GF-D8 (cell line): ENCODE data around the gene OR6C68.
"Not testable (repeated sequence)": the region's sequence is repeated elsewhere in the genome, so short reads cannot be mapped to it uniquely, and the experiment has no call there.

Experiments used
- DNase-seq: peaks from one replicate; lab custom pipeline; 2025; lab: John Stamatoyannopoulos, UW

The OR6C68 gene

DNA sequence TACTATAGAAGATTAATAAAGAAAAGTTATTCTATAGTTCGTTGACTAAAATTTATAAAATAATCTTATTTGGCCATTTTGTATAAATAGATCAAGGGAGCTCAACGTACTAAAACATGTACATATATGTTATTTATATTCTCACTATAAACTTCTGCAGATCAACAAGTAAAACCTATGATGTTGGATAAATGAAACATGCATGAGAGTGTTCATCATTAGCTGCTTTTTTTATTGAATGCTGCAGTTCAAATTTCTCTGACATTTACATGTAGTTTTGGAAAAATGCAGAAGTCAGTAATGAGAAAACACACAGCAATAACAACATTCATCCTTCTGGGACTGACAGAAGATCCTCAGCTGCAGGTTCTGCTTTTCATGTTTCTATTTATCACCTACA is at the start of gene OR6C68:
OR6C68 (plus strand) TSS at position 301 of the 400 bp plus-strand sequence; CDS start at position 301, 0 bp downstream.
- DNase-seq = no peak

DNA sequence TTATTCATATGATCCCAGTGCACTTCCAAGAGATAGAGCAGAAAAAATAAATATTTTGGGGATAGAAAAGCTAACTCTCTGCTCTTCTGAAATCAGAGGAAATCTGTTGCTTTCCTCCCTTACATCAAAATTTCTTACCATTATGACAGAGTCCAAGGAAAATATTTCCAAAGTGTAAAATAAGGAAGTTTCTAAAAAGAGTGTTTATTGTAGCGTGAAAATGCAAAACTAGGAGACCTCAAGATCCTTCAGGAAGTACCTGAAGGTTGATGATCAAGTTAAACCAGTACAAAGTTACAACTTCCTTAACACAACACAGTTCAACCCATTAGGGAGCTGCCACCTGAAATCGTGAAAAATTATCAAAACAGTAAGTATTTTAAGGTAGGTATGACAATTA is 48.4 kb upstream of the OR6C68 start, which contains the start of gene OR6C2:
OR6C2 (plus strand) TSS at position 301 of the 400 bp plus-strand sequence. CDS start 8,138 bp downstream, outside the sequence.
- no peak for DNase-seq

DNA sequence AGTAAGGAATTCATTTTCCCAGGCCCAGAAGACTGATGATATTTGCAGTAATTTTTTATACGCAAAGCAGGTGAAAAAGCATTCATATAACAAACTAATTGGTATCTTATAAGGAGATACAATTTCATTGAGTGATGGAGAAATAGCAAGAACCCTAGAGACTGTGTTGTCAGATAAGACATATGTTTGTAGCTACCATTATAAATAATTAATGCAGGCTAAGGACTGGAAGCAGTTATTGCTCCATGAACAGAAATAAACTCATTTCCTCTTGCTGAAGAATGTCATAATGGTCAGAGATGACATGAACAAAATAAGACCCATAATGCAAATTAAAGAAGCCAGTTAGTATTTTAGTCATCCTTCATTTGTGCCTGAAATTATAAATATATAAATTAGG is 46.8 kb upstream of the OR6C68 start:
- no peak for DNase-seq

DNA sequence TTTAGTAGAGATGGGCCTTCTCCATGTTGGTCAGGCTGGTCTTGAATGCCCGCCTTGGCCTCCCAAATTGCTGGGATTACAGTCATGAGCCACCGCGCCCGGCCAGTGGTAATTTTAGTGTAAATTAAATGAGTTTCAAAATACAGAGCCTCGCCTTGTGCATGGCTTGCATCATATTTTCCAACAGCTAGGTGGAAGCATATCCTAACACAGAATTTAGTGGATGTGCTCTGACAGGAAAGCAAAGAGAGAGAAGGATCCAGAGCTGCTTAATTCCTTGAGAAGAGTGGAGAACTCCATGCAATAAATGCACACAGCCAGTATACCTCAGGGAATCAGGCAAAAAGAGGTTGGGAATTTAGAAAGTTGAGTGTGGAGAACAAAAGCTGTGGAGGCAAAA is 45.9 kb upstream of the OR6C68 start:
- no peak for DNase-seq

DNA sequence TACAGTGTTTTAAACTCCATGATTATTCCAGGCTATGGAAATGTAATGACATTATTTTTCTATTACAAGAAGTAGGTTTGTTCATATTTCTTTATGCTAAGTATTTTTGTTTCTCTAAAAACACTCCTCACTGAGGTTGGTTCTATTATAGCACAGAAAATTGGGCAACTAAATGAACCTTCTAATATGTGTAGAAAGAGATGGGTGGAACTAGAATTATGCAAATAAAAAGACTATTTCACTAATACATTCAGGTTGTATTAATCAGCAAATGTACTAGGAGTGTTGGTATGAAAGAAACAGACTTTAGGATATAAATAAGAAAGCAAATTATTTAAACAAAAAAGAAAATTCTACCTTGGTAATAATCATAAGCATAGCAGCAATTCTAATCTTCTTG is 43.4 kb upstream of the OR6C68 start:
- DNase-seq = no peak

DNA sequence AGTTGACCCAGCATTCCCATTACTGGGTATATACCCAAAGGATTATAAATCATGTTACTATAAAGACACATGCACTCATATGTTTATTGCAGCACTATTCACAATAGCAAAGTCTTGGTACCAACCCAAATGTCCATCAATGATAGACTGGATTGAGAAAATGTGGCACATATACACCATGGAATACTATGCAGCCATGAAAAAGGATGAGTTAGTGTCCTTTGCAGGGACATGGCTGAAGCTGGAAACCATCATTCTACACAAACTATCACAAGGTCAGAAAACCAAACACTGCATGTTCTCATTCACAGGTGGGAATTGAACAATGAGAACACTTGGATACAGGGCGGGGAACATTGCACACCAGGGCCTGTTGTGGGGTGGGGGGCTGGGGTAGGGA is 27.3 kb upstream of the OR6C68 start:
- not testable (repeated sequence) for DNase-seq

DNA sequence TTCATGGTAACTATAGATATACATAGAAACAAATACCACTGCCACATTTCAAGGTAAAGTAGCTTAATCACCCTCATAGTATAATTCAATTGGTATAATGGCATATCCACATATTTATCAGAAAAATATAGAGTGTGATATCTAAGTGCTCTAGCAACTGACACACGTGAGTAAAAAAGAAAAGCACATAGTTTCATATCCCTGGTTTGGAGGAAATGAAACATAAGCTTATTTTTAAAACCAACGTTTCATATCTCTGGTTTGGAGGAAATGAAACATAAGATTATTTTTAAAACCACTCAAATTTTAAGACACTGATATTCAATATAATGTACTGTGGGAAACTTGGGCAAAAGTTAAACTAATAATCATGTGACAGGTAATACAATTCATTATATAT is 24.3 kb upstream of the OR6C68 start:
- no peak for DNase-seq

DNA sequence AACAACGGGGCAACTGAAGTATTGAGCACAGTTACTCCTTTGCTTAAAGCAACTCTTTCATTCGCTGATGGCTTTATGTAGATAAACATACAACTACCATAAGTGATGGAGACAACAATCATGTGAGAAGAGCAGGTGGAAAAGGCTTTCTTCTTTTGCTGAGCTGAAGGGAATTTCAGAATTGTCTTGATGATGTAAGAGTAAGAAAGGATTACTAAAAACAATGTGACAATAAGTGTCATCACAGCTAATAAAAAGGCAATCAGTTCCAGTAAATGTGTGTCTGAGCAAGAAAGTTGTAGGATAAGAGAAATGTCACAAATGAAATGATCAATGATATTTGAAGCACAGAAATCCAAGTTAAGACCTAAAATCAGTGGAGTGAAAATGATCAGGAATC is 22.9 kb upstream of the OR6C68 start:
- no peak for DNase-seq

DNA sequence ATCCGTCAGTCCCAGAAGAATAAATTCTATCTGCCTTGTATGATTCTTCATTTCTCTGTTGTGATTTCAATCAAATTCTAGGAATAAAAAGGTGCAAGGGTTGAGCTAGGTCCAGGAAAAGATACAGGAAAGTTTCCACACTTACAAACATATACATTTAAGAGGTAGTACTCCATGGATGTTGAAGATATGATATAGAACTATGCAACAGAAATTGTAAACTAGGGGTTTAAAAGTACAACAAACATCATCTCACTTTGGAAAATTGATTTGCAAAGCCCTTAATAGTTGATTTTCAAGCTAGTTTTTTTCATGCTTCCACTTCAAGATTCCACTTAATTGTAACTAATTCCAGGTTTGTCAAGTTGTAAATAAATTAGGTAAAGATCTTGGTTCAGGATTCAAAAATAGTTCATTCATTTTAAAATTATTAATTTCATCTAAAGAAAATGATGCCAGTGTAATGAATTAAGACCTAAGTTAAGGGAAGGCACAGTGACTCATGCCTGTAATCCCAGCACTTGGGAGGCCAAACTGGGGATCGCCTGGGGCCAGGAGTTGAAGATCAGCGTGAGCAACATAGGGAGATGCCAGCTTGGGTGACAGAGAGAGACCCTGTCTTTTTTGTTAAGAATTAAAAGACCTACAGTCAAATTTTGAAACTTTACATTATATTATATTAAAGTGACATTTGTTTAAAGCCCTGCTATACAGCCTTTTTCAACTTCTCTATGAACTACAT is 21.9 kb upstream of the OR6C68 start, which contains the start of gene OR6C70:
OR6C70 (minus strand) TSS at position 51 of the 742 bp plus-strand sequence; CDS start at position 51, 0 bp downstream.
- no peak for DNase-seq

DNA sequence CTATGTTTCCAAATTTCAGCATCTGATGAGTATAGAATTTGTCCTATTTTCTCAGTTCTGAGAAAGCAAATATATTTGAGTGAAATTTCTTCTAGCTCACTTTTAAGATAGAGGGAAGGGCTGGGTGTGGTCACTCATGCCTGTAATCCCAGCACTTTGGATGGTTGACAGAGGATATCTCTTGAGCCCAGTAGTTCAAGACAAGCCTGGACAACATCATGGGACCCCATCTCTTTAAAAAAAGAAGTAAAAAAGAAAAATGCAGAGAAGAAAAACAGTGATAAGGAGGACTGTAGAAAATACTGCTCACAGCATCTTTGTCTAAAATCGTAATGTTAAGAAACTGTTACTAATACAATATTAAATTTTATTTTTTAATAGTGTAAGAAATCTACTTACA is 19.9 kb upstream of the OR6C68 start:
- DNase-seq = no peak

DNA sequence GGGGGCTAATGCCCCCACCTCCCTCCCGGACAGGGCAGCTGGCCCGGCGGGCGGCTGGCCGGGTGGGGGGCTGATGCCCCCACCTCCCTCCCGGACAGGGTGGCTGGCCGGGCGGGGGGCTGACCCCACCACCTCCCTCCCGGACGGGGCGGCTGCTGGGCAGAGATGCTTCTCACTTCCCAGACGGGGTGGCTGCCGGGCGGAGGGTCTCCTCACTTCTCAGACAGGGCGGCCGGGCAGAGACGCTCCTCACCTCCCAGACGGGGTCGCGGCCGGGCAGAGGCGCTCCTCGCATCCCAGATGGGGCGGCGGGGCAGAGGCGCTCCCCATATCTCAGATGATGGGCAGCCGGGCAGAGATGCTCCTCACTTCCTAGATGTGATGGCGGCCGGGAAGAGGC is 13.0 kb upstream of the OR6C68 start:
- not testable (repeated sequence) for DNase-seq

DNA sequence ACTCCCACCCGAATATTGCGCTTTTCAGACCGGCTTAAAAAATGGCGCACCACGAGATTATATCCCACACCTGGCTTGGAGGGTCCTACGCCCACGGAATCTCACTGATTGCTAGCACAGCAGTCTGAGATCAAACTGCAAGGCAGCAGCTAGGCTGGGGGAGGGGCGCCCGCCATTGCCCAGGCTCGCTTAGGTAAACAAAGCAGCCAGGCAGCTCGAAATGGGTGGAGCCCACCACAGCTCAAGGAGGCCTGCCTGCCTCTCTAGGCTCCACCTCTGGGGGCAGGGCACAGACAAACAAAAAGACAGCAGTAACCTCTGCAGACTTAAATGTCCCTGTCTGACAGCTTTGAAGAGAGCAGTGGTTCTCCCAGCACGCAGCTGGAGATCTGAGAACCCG is 7.9 kb upstream of the OR6C68 start:
- DNase-seq = not testable (repeated sequence)

DNA sequence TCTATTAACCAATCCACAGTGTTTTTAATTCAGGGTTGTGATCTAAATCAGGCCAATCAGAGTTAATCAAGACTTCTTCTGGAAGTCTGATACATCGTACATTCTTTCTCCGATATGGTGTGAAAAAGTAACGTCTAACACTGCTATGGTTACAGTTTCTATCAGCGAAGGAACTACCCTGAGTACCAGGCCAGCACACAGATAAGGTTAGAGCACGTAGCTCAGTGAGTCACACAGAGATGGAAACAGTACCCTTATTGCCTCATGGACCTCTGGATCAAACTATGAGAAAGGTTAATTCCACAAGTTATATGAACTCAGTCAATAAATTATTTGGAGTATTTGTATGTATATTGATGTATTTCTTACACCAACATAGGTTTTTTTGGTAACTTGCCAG is 3.3 kb downstream of the OR6C68 start:
- DNase-seq = no peak

DNA sequence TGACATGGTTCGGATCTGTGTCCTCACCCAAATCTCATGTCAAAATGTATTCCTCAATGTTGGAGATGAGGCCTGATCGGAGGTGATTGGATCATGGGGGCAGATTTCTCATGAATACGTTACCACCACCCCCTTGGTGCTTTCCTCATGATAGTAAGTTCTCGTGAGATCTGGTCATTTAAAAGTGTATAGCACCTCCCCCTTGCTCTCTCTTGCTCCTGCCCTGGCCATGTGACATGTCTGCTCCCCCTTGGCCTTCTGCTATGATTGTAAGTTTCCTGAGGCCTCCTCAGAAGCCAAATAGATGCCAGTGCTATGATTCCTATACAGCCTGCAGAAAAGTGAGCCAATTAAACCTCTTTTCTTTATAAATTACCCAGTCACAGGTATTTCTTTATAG is 7.1 kb downstream of the OR6C68 start:
- DNase-seq = no peak

DNA sequence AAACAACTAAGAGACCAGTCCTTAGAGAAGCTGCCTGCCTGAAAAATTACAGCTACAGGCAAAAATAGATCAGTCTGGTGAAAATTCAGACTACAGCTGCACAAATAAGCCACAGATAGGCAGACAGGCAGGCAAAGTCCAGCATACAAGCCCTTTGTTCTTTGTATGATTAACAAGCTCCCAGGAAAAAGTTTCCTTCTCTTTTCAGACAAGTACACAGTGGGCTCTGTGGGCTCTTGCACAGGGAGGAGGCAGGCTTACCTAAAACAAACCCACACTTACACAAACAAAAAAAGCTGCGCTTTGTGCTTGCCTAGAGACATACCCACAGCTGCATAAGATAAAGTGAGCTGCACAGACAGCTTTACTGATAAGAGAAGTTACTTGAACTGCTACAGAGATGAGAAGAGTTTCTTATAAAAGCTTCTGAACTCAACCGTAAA is 7.7 kb downstream of the OR6C68 start:
- DNase-seq = no peak

DNA sequence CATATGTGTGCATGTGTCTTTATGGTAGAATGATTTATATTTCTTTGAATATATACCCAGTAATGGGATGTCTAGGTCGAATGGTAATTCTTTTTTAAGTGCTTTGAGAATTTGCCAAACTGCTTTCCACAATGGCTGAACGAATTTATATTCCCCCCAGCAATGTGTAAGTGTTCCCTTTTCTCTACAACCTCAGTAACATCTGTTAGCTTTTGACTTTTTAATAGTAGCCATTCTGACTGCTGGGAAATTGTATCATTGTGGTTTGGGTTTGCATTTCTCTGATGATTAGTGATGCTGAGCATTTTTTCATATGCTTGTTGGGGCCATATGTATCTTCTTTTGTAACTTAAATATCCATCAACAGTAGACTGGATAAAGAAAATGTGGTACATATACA is 9.4 kb downstream of the OR6C68 start:
- DNase-seq = no peak

DNA sequence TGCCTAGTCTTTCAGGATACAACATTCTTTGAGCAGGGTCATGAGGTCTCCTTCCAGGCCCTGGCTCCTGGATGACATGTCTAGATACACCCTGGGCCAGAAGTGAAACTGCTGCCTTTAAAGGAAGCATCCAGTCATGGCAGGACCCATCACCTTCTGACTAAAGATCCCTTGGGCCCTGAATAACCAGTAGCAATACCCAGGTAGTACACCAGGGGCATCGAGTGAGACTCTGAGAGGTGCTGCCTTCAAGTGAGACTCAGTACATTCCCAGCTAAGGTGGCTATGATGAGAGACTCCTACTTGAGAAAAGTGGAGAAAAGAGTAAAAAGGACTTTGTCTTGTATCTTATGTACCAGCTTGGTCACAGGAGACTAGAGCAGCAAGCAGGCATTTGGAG is 23.5 kb downstream of the OR6C68 start:
- DNase-seq = no peak

DNA sequence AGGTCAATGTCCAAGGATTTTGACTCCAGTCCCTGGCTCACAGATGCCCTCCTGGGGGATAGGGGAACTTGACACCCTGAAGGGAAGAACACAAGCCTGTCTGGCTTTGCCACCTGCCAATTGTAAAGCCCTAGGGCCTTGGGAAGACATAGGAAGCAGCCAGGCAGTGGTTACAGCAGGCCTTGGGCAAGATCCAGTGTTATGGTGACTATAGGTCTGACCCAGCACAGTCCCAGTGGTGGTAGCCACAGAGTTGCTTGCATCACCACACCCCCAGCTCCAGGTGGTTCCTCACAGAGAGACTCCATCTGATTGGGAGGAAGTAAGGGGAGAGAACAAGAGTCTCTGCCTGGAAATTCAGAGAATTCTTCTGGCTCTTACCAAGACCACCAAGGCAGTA is 24.2 kb downstream of the OR6C68 start:
- DNase-seq = peak; percentile 56
